ENCODE results near the gene CNGA3. TPM values are rescaled to one million over a fixed set of nuclear protein-coding genes. Genes with fewer than 3 reads are reported as not detected.

CNGA3 gene
- total and polyA plus RNA-seq, 10 of the 15 experiments (the other 5 are each of a cell fraction or from before 2014, with no cell fraction given), result not detected

- TF ChIP-seq IRF3 (IDR thresholded peaks at IDR 0.05) (no peak), RAD21 (IDR thresholded peaks at IDR 0.05; ENCODE audit: insufficient read depth, low read depth, low read length) (0 out of 2 replicates have a peak, but pooled peaks have one; percentile 13), E2F8 (IDR thresholded peaks at IDR 0.05; ENCODE audit: low read depth, partially characterized antibody) (no peak), LARP7 (IDR thresholded peaks at IDR 0.05) (no peak), ESRRA (IDR thresholded peaks at IDR 0.05; ENCODE audit: low read length) (no peak), CHD2 (IDR thresholded peaks at IDR 0.05; ENCODE audit: borderline replicate concordance, low read depth, low read length) (0 out of 2 replicates have a peak, but pooled peaks have one; percentile 25), E4F1 (IDR thresholded peaks at IDR 0.05; ENCODE audit: borderline replicate concordance, partially characterized antibody) (no peak), ETV6 (conservative IDR thresholded peaks at IDR 0.05 in 1 of 2, IDR thresholded peaks at IDR 0.05 in 1 of 2; ENCODE audit: borderline replicate concordance in 1 of 2, low read depth in 1 of 2) (no peak), PBX3 (IDR thresholded peaks at IDR 0.05; ENCODE audit: insufficient replicate concordance, low read depth, low read length) (no peak), POLR2A (IDR thresholded peaks at IDR 0.05; ENCODE audit: low read depth, low read length) (peak; percentile 33; the same call in 1 of the 2 replicates), TAF1 (IDR thresholded peaks at IDR 0.05; ENCODE audit: borderline replicate concordance, low read depth, low read length) (0 out of 2 replicates have a peak, but pooled peaks have one; percentile 27), HDGF (IDR thresholded peaks at IDR 0.05) (no peak)
- TF ChIP-seq, protein P1, sequence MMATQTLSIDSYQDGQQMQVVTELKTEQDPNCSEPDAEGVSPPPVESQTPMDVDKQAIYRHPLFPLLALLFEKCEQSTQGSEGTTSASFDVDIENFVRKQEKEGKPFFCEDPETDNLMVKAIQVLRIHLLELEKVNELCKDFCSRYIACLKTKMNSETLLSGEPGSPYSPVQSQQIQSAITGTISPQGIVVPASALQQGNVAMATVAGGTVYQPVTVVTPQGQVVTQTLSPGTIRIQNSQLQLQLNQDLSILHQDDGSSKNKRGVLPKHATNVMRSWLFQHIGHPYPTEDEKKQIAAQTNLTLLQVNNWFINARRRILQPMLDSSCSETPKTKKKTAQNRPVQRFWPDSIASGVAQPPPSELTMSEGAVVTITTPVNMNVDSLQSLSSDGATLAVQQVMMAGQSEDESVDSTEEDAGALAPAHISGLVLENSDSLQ (IDR thresholded peaks at IDR 0.05), result peak; percentile 7; the same call in 1 of the 2 replicates
- TF ChIP-seq, protein P2, sequence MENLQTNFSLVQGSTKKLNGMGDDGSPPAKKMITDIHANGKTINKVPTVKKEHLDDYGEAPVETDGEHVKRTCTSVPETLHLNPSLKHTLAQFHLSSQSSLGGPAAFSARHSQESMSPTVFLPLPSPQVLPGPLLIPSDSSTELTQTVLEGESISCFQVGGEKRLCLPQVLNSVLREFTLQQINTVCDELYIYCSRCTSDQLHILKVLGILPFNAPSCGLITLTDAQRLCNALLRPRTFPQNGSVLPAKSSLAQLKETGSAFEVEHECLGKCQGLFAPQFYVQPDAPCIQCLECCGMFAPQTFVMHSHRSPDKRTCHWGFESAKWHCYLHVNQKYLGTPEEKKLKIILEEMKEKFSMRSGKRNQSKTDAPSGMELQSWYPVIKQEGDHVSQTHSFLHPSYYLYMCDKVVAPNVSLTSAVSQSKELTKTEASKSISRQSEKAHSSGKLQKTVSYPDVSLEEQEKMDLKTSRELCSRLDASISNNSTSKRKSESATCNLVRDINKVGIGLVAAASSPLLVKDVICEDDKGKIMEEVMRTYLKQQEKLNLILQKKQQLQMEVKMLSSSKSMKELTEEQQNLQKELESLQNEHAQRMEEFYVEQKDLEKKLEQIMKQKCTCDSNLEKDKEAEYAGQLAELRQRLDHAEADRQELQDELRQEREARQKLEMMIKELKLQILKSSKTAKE (IDR thresholded peaks at IDR 0.05; ENCODE audit: low read depth, poor library complexity, severe bottlenecking), result no peak
- TF ChIP-seq, protein P3, sequence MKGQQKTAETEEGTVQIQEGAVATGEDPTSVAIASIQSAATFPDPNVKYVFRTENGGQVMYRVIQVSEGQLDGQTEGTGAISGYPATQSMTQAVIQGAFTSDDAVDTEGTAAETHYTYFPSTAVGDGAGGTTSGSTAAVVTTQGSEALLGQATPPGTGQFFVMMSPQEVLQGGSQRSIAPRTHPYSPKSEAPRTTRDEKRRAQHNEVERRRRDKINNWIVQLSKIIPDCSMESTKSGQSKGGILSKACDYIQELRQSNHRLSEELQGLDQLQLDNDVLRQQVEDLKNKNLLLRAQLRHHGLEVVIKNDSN (IDR thresholded peaks at IDR 0.05; ENCODE audit: borderline replicate concordance, extremely low read length, insufficient read depth, low read depth, low read length), result no peak
Observed at GRCh38 chr2:98445683-98446581, 99.7 kb downstream of the CNGA3 start (continued).
